H9 (cell line): Measurements from ENCODE around the gene RDM1. TPM values are rescaled to one million over a fixed set of nuclear protein-coding genes. Genes with fewer than 3 reads are reported as not detected.

Experiments
- DNase-seq: peaks from one replicate; pipeline ENCODE4 v3.0.0-alpha.2; 2017
- H2AFZ ChIP-seq: one replicate; pipeline ENCODE4 v1.6.1; 2013; ENCODE audit warnings: mild to moderate bottlenecking, low read length, control low read depth, moderate library complexity
- H2AK5ac ChIP-seq: 2 replicates; pipeline ENCODE4 v1.6.1; 2013; ENCODE audit warnings: low read length, control low read depth, mixed read lengths; ENCODE audit not compliant: insufficient read length
- H2BK120ac ChIP-seq: one replicate; pipeline ENCODE4 v1.6.1; 2013; ENCODE audit warnings: low read depth, mild to moderate bottlenecking, low read length, control low read depth, inconsistent platforms; ENCODE audit not compliant: poor library complexity, severe bottlenecking
- H2BK12ac ChIP-seq: 2 replicates; pipeline ENCODE4 v1.6.1; 2013; ENCODE audit warnings: low read length, control low read depth, mixed read lengths, low read depth; ENCODE audit not compliant: insufficient read length
- H2BK15ac ChIP-seq: 2 replicates; pipeline ENCODE4 v1.6.1; 2013; ENCODE audit warnings: low read depth, low read length, control low read depth
- H2BK20ac ChIP-seq: one replicate; pipeline ENCODE4 v1.6.1; 2013; ENCODE audit warnings: low read depth, mild to moderate bottlenecking, low read length, control low read depth, inconsistent platforms; ENCODE audit not compliant: poor library complexity, severe bottlenecking
- H2BK5ac ChIP-seq: 2 replicates; pipeline ENCODE4 v1.6.1; 2013; ENCODE audit warnings: low read length, control low read depth, mixed read lengths; ENCODE audit not compliant: insufficient read length
- H3K14ac ChIP-seq: 2 replicates; pipeline ENCODE4 v1.6.1; 2013; ENCODE audit warnings: low read length, control low read depth; ENCODE audit not compliant: insufficient read depth
- H3K18ac ChIP-seq: 2 replicates; pipeline ENCODE4 v1.6.1; 2013; ENCODE audit warnings: low read depth, mild to moderate bottlenecking, mixed read lengths, low read length, control low read depth; ENCODE audit not compliant: insufficient read length
- H3K23ac ChIP-seq: 2 replicates; pipeline ENCODE4 v1.6.1; 2013; ENCODE audit warnings: low read length, control low read depth, mixed read lengths, low read depth; ENCODE audit not compliant: insufficient read length
- H3K23me2 ChIP-seq: 2 replicates; pipeline ENCODE4 v1.6.1; 2013; ENCODE audit warnings: low read depth, mild to moderate bottlenecking, mixed read lengths, low read length, control low read depth; ENCODE audit not compliant: insufficient read length, poor library complexity, severe bottlenecking
- H3K27ac ChIP-seq: 2 replicates; pipeline ENCODE4 v1.5.1; 2013; ENCODE audit warnings: low read length, control low read depth, mixed read lengths, low read depth; ENCODE audit not compliant: insufficient read length
- H3K27me3 ChIP-seq: 2 replicates; pipeline ENCODE4 v1.6.1; 2013; ENCODE audit warnings: low read length, control low read depth, inconsistent platforms; ENCODE audit not compliant: insufficient read depth
- H3K4ac ChIP-seq: 2 replicates; pipeline ENCODE4 v1.6.1; 2013; ENCODE audit warnings: low read depth, mild to moderate bottlenecking, control low read depth, inconsistent platforms, low read length, moderate library complexity
- H3K4me1 ChIP-seq: 2 replicates; pipeline ENCODE4 v1.6.1; 2013; ENCODE audit warnings: low read length, control low read depth, inconsistent platforms; ENCODE audit not compliant: insufficient read depth
- H3K4me2 ChIP-seq: 2 replicates; pipeline ENCODE4 v1.6.1; 2013; ENCODE audit warnings: low read length, control low read depth, mixed read lengths; ENCODE audit not compliant: insufficient read length, insufficient read depth
- H3K56ac ChIP-seq: 2 replicates; pipeline ENCODE4 v1.6.1; 2013; ENCODE audit warnings: low read depth, mild to moderate bottlenecking, mixed read lengths, low read length, control low read depth; ENCODE audit not compliant: insufficient read length
- H3K79me1 ChIP-seq: 2 replicates; pipeline ENCODE4 v1.6.1; 2013; ENCODE audit warnings: low read depth, mild to moderate bottlenecking, moderate library complexity, low read length, control low read depth, inconsistent platforms; ENCODE audit not compliant: insufficient read depth, poor library complexity, severe bottlenecking
- H3K79me2 ChIP-seq: 2 replicates; pipeline ENCODE4 v1.6.1; 2013; ENCODE audit warnings: low read length, control low read depth, inconsistent platforms; ENCODE audit not compliant: insufficient read depth
- H3K9ac ChIP-seq: 2 replicates; pipeline ENCODE4 v1.6.1; 2013; ENCODE audit warnings: low read length, control low read depth, mixed read lengths; ENCODE audit not compliant: insufficient read length; ENCODE audit errors: extremely low read depth
- H3K9me3 ChIP-seq: one replicate; pipeline ENCODE4 v1.6.1; 2013; ENCODE audit warnings: low read depth, low read length, inconsistent platforms; ENCODE audit not compliant: control insufficient read depth
- H3T11ph ChIP-seq: one replicate; pipeline ENCODE4 v1.6.1; 2013; ENCODE audit warnings: mild to moderate bottlenecking, low read length, control low read depth, inconsistent platforms
- H4K20me1 ChIP-seq: one replicate; pipeline ENCODE4 v1.6.1; 2013; ENCODE audit not compliant: control insufficient read depth, insufficient read length, insufficient read depth
- H4K5ac ChIP-seq: 2 replicates; pipeline ENCODE4 v1.6.1; 2013; ENCODE audit warnings: low read depth, mild to moderate bottlenecking, mixed read lengths, low read length, control low read depth; ENCODE audit not compliant: insufficient read length
- H4K8ac ChIP-seq: replicated peaks from 2 replicates; pipeline ENCODE4 v1.6.1; 2013; ENCODE audit warnings: low read length, control low read depth, mixed read lengths, low read depth; ENCODE audit not compliant: insufficient read length
- H4K91ac ChIP-seq: 2 replicates; pipeline ENCODE4 v1.6.1; 2013; ENCODE audit warnings: low read depth, mild to moderate bottlenecking, moderate library complexity, mixed read lengths, low read length, control low read depth; ENCODE audit not compliant: insufficient read length
- H3K27ac Mint-ChIP-seq, 3 experiments: 2 replicates in 2 of 3; 3 replicates in 1 of 3; pipeline ENCODE4 v1.8.0; 2020 to 2021; ENCODE audit warnings: mixed read lengths in 3 of 3, mild to moderate bottlenecking in 1 of 3, moderate library complexity in 1 of 3
- H3K27me3 Mint-ChIP-seq: 2 replicates; pipeline ENCODE4 v1.8.0; 2021; ENCODE audit warnings: low read depth, mild to moderate bottlenecking, moderate library complexity, mixed read lengths
- H3K36me3 Mint-ChIP-seq, 3 experiments: 2 replicates in 2 of 3; 3 replicates in 1 of 3; pipeline ENCODE4 v1.8.0; 2020 to 2021; ENCODE audit warnings: low read depth in 3 of 3, mixed read lengths in 3 of 3; ENCODE audit not compliant: insufficient read depth in 1 of 3
- H3K4me1 Mint-ChIP-seq, 2 experiments: 2 replicates each; pipeline ENCODE4 v1.8.0; 2020; ENCODE audit warnings: mixed read lengths in 2 of 2
- H3K4me3 Mint-ChIP-seq, 2 experiments: 2 replicates in 1 of 2; 3 replicates in 1 of 2; pipeline ENCODE4 v1.8.0; 2020 to 2021; ENCODE audit warnings: mild to moderate bottlenecking in 2 of 2, mixed read lengths in 2 of 2, moderate library complexity in 1 of 2
- H3K9me3 Mint-ChIP-seq, 2 experiments: 2 replicates in 1 of 2; 3 replicates in 1 of 2; pipeline ENCODE4 v1.8.0; 2020; ENCODE audit warnings: mild to moderate bottlenecking in 2 of 2, mixed read lengths in 2 of 2, moderate library complexity in 1 of 2
- CTCF ChIP-seq: fragments of 200-600 bp; sonication (generic); conservative IDR thresholded peaks from 3 replicates; pipeline ENCODE4 v1.8.0; 2021; ENCODE audit warnings: antibody characterized with exemption, mild to moderate bottlenecking
- WGBS: extraction: QIAGEN DNeasy Blood & Tissue Kit; methylation state at CpG from one replicate; pipeline ENCODE4 v1.1.7; 2013; ENCODE audit warnings: missing lambda C conversion rate, low lambda C conversion rate, mixed read lengths; ENCODE audit not compliant: insufficient read length; ENCODE audit errors: extremely low coverage; 5-methylcytosine and 5-hydroxymethylcytosine counted together
- total RNA-seq: library from RNA; stranded (reverse); gene quantifications from 2 replicates; pipeline ENCODE4 v1.2.1, GENCODE V29; 2021

RDM1 gene
- total RNA-seq, 1 experiment from 2014 or later, result 9.0 TPM

GRCh38 chr17:35906926-35907637 is 23.5 kb downstream of the RDM1 start:
- Histone ChIP-seq H3K18ac (no peak overlapping the region), H3K56ac (no peak overlapping the region), H2BK120ac (no peak overlapping the region), H4K5ac (no peak overlapping the region), H4K8ac (no peak overlapping the region), H2BK15ac (no peak overlapping the region), H3K23me2 (no peaks in the 10 kb centered on the region), H3K9me3 (no peaks in the 10 kb centered on the region), H3K79me1 (no peaks in the 10 kb centered on the region), H3K27me3 (no peaks in the 10 kb centered on the region), H2BK5ac (no peak overlapping the region), H4K20me1 (no peaks in the 10 kb centered on the region), H3K23ac (no peak overlapping the region), H3K4me2 (no peak overlapping the region), H3K4ac (no peak overlapping the region), H3K4me1 (no peaks in the 10 kb centered on the region), H4K91ac (no peak overlapping the region), H3K79me2 (0 out of 2 replicates have a peak, but pooled peaks cover 1% of the 10 kb centered on the region), H2AK5ac (no peak overlapping the region), H3T11ph (no peak overlapping the region), H3K14ac (no peak overlapping the region), H2BK12ac (no peak overlapping the region), H3K27ac (no peak overlapping the region), H3K9ac (no peak overlapping the region), H2AFZ (no peak overlapping the region), H2BK20ac (no peak overlapping the region)
- no CpG with 5 or more reads among the region's 3 CpGs for WGBS
- no peak for TF ChIP-seq CTCF
- Mint-ChIP-seq H3K27ac (no peak overlapping the region), H3K4me1 (peaks cover 0 to 3% of the 10 kb centered on the region in 2 experiments; a peak in 3 of 4 replicates), H3K4me3 (no peak overlapping the region), H3K27me3 (peaks cover 7% of the 10 kb centered on the region; the same call in 1 of the 2 replicates), H3K36me3 (no peaks in the 10 kb centered on the region; a peak in 2 of 7 replicates), H3K9me3 (peaks cover 11 to 27% of the 10 kb centered on the region in 2 experiments; a peak in 4 of 5 replicates)
- DNase-seq, result no peak
